Activated naive CD8-positive, alpha-beta T cell treated with anti-CD3 and anti-CD28 coated beads for 36 hours (primary cell): ENCODE results near the gene WIPI1. TPM values are rescaled to one million over a fixed set of nuclear protein-coding genes. Genes with fewer than 3 reads are reported as not detected.
"Not testable (repeated sequence)": the region's sequence is repeated elsewhere in the genome, so short reads cannot be mapped to it uniquely, and the experiment has no call there.

Experiments used
- DNase-seq: peaks from one replicate; pipeline ENCODE4 v3.0.0; 2021
- H3K27ac Mint-ChIP-seq: one replicate; pipeline ENCODE4 v1.8.0; 2022; ENCODE audit warnings: mild to moderate bottlenecking, moderate library complexity, mixed read lengths
- H3K27me3 Mint-ChIP-seq: one replicate; pipeline ENCODE4 v1.8.0; 2022; ENCODE audit warnings: mild to moderate bottlenecking, mixed read lengths
- H3K36me3 Mint-ChIP-seq: one replicate; pipeline ENCODE4 v1.8.0; 2021; ENCODE audit warnings: mild to moderate bottlenecking, mixed read lengths
- H3K4me1 Mint-ChIP-seq: one replicate; pipeline ENCODE4 v1.8.0; 2021; ENCODE audit warnings: mixed read lengths
- H3K4me3 Mint-ChIP-seq: one replicate; pipeline ENCODE4 v1.8.0; 2022; ENCODE audit warnings: mild to moderate bottlenecking, moderate library complexity, mixed read lengths
- H3K9me3 Mint-ChIP-seq: one replicate; pipeline ENCODE4 v1.8.0; 2022; ENCODE audit warnings: mixed read lengths
- total RNA-seq, 2 experiments: library from RNA; stranded (reverse); gene quantifications; one replicate each; pipeline ENCODE4 v1.2.3, GENCODE V29; 2021

The WIPI1 gene, protein sequence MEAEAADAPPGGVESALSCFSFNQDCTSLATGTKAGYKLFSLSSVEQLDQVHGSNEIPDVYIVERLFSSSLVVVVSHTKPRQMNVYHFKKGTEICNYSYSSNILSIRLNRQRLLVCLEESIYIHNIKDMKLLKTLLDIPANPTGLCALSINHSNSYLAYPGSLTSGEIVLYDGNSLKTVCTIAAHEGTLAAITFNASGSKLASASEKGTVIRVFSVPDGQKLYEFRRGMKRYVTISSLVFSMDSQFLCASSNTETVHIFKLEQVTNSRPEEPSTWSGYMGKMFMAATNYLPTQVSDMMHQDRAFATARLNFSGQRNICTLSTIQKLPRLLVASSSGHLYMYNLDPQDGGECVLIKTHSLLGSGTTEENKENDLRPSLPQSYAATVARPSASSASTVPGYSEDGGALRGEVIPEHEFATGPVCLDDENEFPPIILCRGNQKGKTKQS
- 1 to 10 TPM; 8.7 to 8.9 TPM for total RNA-seq

DNA sequence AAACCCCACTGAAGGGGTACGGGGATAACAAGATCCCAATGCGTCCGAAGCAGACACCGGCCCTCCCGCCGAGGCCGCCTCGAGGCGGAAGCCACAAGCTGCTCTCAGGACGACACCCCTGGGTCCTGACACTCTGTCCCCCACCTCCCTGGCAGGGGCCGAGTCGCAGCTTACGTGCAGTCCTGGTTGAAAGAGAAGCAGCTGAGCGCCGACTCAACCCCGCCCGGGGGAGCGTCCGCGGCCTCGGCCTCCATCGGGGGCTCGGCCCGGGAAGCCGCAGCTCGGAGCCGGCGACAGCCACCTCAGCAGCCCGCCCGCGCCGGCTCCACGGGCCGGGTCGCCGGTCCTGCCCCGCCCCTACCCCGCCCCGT lies at the start of gene WIPI1:
Gene WIPI1, minus strand, starts transcription at position 329 of the 371 bp plus-strand sequence. Its CDS starts 75 bp downstream, at position 254.
- Mint-ChIP-seq H3K27me3 (peaks cover 13% of the 10 kb centered on the region), H3K27ac (peak within 1 kb of the TSS; percentile 75), H3K36me3 (no peaks in the 10 kb centered on the region), H3K4me3 (peak within 1 kb of the TSS; percentile 81), H3K4me1 (peaks cover 41% of the 10 kb centered on the region), H3K9me3 (no peaks in the 10 kb centered on the region)
- DNase-seq, result no peak

DNA sequence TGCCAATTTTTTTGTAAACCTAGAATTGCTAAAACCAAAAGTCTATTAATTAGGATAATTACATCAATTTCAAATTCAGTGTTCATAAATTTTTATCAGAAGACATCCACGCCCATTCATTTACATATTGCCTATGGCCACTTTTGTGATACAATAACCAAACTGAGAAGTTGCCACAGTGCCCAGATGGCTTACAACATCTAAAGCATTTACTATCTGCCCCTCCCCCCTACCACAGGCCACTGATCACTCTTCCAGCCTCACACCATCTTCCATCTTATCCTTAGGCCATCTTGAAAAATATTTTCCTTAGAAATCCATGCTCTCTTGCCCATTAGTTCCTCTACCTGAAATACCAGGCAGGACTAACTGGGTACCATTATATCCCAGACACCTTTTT lies 48.7 kb upstream of the WIPI1 start:
- H3K4me1 Mint-ChIP-seq, result peaks cover 16% of the 10 kb centered on the region
- no peaks in the 10 kb centered on the region for H3K36me3 Mint-ChIP-seq
- H3K27me3 Mint-ChIP-seq, result no peaks in the 10 kb centered on the region
- no peak for DNase-seq
- H3K9me3 Mint-ChIP-seq, result no peaks in the 10 kb centered on the region
- H3K27ac Mint-ChIP-seq, result no peak overlapping the region
- H3K4me3 Mint-ChIP-seq, result no peak overlapping the region

DNA sequence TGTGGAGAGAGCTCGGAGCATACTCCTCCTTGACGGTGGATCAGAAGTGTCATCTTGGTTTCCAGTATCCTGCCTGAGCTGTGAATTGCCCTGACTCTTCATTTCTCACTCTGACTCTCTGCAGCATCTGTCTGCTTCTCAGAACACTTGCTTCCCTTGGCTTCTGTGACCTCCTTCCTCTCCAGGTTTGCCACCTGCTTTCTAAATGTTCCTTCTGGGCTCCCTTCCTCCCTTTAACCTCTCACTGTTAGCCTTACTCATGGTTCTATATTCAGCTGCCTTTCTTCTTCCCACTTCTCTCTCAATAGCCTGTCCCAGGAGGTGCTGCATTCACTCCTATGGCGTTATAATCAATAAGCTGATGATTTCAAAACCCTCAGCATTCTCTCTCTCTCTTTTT lies 43.8 kb upstream of the WIPI1 start:
- no peaks in the 10 kb centered on the region for H3K27me3 Mint-ChIP-seq
- H3K9me3 Mint-ChIP-seq, result peaks cover 3% of the 10 kb centered on the region
- no peaks in the 10 kb centered on the region for H3K36me3 Mint-ChIP-seq
- DNase-seq, result no peak
- peaks cover 5% of the 10 kb centered on the region for H3K4me1 Mint-ChIP-seq
- H3K4me3 Mint-ChIP-seq, result no peak overlapping the region
- H3K27ac Mint-ChIP-seq, result no peak overlapping the region

DNA sequence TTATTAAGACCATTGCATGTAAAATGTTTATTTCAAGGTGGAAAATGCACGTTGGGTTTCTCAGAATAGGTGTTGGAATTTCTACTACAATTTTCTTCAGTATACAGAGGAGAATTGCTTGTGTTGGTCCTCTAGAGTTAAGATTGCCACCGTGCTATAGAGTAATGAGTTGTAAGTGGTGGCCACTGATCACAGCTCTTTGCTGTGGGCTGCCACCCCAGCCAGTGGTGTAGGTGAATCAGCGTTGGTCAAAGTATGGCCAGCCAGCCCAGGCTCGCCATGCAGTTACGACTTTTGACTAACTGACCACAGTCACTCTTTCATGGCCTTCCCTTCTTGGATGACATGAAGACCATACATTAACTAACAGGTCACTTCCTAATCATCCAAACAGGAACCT lies 42.3 kb upstream of the WIPI1 start:
- no peak for DNase-seq
- Mint-ChIP-seq H3K4me3 (no peak overlapping the region), H3K27ac (no peak overlapping the region), H3K4me1 (peaks cover 5% of the 10 kb centered on the region), H3K27me3 (no peaks in the 10 kb centered on the region), H3K9me3 (peaks cover 3% of the 10 kb centered on the region), H3K36me3 (no peaks in the 10 kb centered on the region)

DNA sequence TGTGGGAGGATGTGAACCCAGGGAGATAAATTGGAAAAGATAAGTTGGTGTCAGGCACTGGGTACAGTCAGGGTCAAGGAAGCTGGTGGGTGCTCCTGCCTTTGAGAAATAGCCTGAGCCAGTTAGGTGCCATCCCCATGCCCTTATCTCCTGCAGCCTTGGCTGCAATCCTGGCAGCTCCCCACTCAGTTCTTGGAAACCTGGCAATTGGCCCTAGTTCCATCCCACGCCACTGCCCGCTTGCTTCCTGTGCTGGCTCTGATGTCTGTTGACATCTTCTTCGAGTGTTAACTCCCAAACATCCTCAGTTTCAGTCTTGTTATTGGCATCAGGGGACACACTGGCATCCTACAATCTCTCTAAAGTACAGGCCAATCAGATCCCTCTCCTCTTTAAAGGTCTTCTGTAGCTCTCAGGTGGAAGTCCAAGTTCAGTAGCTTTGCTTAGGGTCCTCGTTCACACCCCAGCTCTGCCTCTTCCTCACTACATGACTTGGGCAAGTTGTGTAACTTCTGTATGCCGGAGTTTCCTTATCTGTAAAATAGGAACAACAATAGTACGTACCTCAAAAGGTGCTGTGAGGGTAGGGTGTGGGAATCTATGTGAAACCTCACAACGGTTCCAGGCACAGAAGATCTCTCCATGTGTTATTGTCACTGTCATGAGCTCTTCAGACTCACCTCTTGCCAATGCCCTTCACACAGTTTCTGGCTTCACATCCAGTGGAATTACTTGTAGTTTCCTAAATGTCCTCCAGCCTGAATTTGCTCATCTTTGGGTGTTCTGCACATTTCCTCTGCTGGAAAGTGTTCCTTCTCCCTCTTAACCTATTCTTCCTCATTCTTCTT lies 41.4 kb upstream of the WIPI1 start:
- Mint-ChIP-seq H3K27ac (no peak overlapping the region), H3K27me3 (no peaks in the 10 kb centered on the region), H3K36me3 (no peaks in the 10 kb centered on the region), H3K4me3 (no peak overlapping the region), H3K4me1 (peaks cover 5% of the 10 kb centered on the region), H3K9me3 (peaks cover 3% of the 10 kb centered on the region)
- DNase-seq, result no peak

DNA sequence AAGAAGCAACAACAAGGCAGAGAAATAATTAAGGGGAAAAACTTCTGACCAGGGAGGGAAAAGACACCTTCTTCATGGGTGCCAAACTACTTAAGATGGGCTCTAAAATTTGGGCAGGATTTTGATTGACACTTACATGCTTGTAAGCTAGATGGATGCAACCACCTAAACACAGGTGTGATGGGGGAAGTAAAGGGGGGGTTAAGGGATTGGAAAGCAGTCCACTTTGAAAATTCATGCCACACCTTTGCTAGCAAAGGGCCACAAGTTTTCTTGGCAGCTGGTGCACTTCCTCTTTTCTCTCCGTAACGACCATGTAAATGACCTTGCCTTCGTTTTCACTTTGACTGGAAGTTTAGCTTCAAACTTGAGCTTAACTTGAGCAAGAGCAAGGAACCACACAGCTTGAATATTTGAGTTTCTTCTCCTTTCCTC lies 40.6 kb upstream of the WIPI1 start:
- Mint-ChIP-seq H3K36me3 (no peaks in the 10 kb centered on the region), H3K27ac (peak overlapping the region; percentile 18), H3K27me3 (no peaks in the 10 kb centered on the region), H3K4me1 (peaks cover 5% of the 10 kb centered on the region), H3K9me3 (peaks cover 3% of the 10 kb centered on the region), H3K4me3 (no peak overlapping the region)
- DNase-seq, result no peak

DNA sequence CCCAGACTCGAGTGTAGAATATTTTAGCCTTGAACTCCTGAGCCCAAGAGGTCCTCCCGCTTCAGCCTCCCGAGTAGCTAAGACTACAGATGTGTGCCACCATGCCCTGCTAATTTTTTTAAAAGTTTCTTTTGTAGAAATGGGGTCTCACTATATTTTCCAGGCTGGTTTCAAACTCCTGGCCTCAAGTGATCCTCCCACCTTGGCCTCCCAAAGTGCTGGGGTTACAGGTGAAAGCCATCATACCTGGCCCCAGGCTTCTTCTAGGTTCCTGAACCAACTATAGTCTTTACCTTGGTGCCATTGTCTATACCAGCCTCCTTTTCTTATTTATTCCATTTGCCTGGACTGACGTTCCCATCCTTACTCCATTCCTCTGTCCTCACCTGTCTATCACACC lies 37.8 kb upstream of the WIPI1 start:
- Mint-ChIP-seq H3K9me3 (peaks cover under 1% of the 10 kb centered on the region), H3K27ac (no peak overlapping the region), H3K4me3 (no peak overlapping the region), H3K36me3 (no peaks in the 10 kb centered on the region), H3K27me3 (no peaks in the 10 kb centered on the region), H3K4me1 (peaks cover 5% of the 10 kb centered on the region)
- no peak for DNase-seq

DNA sequence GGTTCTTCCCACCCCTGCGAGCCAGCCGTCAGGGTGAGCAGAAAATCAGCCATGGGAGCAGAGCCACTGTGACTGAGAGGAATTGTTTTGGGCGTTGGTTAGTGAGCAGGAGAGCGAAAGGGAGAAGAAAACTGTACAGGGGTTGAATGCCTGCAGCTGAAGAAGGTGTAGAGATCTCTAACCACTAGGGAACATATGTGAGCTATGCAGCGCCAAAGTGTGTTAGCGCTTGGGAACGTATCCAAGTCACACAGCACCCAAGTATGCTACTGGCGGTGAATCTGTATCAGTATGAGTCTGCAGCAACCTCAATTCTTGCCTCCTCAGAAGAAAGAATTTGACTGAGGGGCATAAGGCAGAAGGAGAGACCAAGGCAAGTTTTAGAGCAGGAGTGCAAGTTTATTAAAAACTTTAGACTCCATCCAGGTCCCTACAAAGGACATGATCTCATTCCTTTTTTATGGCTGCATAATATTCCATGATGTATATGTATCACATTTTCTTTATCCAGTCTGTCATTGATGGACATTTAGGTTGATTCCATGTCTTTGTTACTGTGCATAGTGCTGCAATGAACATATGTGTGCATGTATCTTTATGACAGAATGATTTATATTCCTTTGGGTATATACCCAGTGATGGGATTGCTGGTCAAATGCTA lies 35.2 kb upstream of the WIPI1 start:
- H3K27ac Mint-ChIP-seq, H3K27me3 Mint-ChIP-seq: not testable (repeated sequence)

DNA sequence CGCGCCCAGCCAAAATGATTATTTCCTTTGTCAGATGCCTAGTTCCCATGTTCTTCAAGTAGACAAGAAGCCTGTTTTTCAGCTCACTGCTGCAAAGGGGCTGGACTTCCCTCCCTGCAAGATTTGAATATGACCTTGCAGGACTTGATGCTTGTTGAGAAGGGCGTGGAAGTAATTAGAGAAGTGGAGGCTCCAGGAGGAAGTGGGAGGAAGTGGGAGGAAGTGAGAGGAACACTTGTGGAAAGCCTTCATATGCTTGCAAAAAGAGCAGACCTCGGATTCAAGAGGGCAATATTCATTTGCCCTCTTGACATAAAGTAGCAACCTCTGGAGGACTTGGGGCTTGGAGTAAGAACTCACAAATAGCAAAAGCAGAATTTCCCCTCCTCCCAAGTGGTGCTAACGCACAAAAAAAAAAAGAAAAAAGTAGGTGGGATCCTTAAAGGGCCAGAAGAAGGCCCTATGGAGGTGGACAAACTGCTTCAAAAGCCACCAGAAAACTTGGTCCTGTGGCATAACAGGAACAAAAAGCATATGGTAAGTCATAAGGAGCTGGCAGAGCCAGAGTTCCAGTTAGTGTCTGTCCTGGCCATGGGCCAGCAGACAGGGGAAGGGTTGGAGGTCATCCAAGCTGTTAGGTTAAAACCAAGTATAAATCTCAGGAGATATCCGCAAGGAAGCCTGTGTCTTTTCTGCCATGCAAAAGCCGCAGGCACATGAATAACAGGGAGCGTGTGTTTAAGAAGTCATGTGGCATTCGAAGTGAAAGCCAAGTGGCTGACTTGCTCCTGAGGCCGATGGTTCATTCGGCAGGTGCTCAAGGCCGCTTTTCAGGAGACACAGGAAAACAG lies 34.3 kb upstream of the WIPI1 start:
- Mint-ChIP-seq H3K9me3 (no peaks in the 10 kb centered on the region), H3K27ac (no peak overlapping the region), H3K4me3 (no peak overlapping the region), H3K27me3 (peaks cover under 1% of the 10 kb centered on the region), H3K4me1 (peaks cover 13% of the 10 kb centered on the region), H3K36me3 (no peaks in the 10 kb centered on the region)
- DNase-seq, result no peak

More for the DNA sequence above, 35.2 kb upstream of the WIPI1 start:
- H3K36me3 Mint-ChIP-seq, H3K9me3 Mint-ChIP-seq, DNase-seq, H3K4me3 Mint-ChIP-seq: not testable (repeated sequence)
- H3K4me1 Mint-ChIP-seq, result peaks cover 10% of the 10 kb centered on the region

DNA sequence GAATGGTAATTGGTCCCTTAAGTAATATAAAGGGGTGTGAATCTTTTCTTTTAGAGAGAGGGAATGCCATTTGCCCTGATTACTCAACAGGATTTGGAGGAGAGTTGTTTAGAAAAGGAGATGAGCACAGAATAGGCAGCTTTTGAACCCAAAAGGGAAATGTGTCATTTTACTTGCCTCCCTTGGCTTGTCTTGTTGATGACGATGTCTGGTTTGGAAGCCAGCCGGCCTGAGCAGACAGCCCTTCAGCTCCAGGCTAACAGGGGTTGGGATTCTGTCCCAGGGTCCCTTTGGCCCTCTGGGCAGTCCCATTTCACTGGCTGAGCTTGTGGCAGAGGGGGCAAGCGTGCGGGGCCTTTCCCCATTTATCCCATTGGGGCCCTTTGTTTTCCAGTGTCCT lies 32.6 kb upstream of the WIPI1 start:
- Mint-ChIP-seq H3K9me3 (no peaks in the 10 kb centered on the region), H3K36me3 (no peaks in the 10 kb centered on the region), H3K4me3 (no peak overlapping the region), H3K4me1 (peaks cover 16% of the 10 kb centered on the region), H3K27ac (no peak overlapping the region), H3K27me3 (peaks cover 15% of the 10 kb centered on the region)
- no peak for DNase-seq

DNA sequence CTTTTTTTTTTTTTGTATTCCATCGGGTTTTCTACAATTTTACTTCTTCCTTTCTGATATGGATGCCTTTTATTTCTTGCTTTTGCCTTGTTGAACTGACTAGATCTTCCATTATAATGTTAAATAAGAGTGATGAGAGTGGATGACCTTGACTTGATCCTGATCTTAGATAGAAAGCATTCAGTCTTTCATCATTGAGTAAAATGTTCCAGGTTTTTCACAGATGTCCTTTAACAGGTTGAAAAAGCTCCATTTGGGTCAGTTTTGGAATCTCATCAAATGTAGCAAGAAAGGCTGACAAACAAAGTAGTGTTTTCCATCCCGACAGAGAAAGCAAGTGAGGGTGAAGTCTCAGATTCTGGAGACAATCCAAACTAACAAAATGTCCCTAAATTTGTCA lies 27.2 kb upstream of the WIPI1 start:
- H3K36me3 Mint-ChIP-seq, result peaks cover 2% of the 10 kb centered on the region
- DNase-seq, result no peak
- H3K27me3 Mint-ChIP-seq, result peaks cover 19% of the 10 kb centered on the region
- H3K4me1 Mint-ChIP-seq, result peaks cover 16% of the 10 kb centered on the region
- H3K27ac Mint-ChIP-seq, result no peak overlapping the region
- H3K4me3 Mint-ChIP-seq, result no peak overlapping the region
- H3K9me3 Mint-ChIP-seq, result peaks cover 2% of the 10 kb centered on the region

DNA sequence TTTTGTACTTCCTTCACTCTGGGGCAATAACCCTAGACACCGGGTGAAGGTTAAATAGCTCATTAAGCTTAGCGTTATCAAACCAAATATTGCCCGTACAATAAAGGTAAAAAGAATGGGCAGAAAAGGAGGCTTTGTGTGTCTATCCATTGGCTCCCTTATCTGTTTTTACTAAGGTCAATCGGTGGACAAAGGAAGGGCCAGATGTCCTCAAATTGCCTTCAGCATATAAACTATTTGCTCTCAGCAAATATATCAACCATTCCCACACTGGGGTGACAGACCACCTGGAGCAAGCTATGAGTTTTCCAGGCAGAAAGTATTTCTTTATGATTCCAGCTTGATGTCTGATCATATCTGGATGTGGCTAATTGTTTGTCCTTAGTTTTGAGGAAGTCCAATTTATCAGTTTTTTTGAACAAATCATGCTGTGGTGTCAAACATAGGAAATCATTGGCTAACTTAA lies 25.3 kb upstream of the WIPI1 start:
- Mint-ChIP-seq H3K9me3 (peaks cover 6% of the 10 kb centered on the region), H3K27ac (no peak overlapping the region), H3K27me3 (peaks cover 19% of the 10 kb centered on the region), H3K36me3 (peaks cover 4% of the 10 kb centered on the region), H3K4me3 (no peak overlapping the region), H3K4me1 (peaks cover 8% of the 10 kb centered on the region)
- no peak for DNase-seq

DNA sequence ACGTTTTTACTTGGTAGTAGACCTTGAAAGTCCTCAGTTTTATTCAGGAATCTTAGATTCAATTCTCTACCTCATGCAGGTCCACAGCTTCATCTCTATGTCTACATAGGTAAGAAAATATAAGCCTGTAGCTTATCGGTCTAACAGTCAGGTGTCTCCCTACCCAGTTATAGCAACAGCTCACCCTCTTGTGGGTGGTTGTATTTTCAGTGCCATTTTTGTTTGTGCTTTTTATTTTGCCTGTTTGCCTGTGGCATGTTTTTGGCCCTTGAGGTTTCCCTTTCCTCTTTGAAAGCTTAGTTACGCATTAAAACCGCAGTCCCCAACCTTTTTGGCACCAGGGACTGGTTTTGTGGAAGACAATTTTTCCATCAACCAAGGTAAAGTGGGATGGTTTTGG lies 23.6 kb upstream of the WIPI1 start:
- H3K4me1 Mint-ChIP-seq, result peaks cover under 1% of the 10 kb centered on the region
- peaks cover 11% of the 10 kb centered on the region for H3K27me3 Mint-ChIP-seq

DNA sequence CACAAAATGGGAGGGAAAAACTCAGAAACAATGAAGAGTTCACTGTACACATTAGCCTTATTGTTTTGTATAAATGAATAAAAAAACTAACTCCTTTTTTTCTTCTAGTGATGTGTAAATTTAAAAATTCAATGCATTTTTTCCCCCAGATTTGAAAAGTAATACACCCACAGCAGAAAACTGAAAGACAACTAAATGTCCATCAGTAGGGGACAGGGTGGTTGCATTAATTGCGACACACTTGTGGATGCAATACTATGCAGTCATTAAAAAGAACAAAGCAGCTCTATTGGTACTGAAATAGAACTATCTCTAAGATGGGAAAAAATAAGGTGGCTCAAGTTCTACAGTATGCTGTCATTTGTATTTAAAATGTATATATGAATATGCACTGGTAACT lies 13.7 kb upstream of the WIPI1 start:
- no peak for DNase-seq
- Mint-ChIP-seq H3K4me3 (no peak overlapping the region), H3K27me3 (peaks cover 6% of the 10 kb centered on the region), H3K36me3 (no peaks in the 10 kb centered on the region), H3K4me1 (no peaks in the 10 kb centered on the region), H3K9me3 (no peaks in the 10 kb centered on the region), H3K27ac (no peak overlapping the region)

More for the DNA sequence above, 23.6 kb upstream of the WIPI1 start:
- peaks cover 4% of the 10 kb centered on the region for H3K36me3 Mint-ChIP-seq
- no peak overlapping the region for H3K27ac Mint-ChIP-seq
- no peak overlapping the region for H3K4me3 Mint-ChIP-seq
- peaks cover 6% of the 10 kb centered on the region for H3K9me3 Mint-ChIP-seq
- DNase-seq, result no peak
